ACHN (cell line): ENCODE data around the gene HTR3C.
A peak's percentile ranks its signal among the peaks of the same experiment; 100 is the strongest.
"Not testable (repeated sequence)": the region's sequence is repeated elsewhere in the genome, so short reads cannot be mapped to it uniquely, and the experiment has no call there.

ENCODE experiments used
- DNase-seq: peaks from one replicate; pipeline ENCODE4 v3.0.0-alpha.2; 2015
- in situ Hi-C: cut with HindIII; loops from 2 replicates; pipeline ENCODE4 v1.10.0; 2017; ENCODE audit warnings: low sequenced_read_pairs, low pct_ligation_motif_present, low pct_unique_long_range_greater_than_20kb

HTR3C gene

DNA sequence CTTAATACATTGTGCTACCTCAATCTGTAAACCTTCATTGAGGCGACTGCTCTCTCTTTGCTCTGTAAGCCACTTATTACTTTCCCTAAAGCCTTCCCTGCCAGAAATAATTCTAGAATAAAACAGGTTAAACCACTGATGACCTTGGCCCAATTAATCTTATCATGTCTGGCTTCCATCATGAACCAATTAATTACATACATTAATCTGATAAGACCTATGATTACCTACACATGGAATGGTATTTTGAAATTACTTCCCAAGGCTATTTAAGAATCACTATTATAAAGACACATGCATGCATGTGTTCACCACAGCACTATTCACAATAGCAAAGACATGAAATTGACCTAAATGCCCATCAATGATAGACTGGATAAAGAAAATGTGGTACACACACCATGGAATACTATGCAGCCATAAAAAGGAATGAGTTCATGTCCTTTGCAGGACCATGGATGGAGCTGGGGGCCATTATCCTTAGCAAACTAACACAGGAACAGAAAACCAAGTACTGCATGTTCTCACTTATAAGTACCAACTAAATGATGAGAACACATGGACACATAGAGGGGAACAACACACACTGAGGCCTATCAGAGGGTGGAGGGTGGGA, 24.5 kb upstream of the HTR3C start:
- DNase-seq, in situ Hi-C loops: not testable (repeated sequence)

DNA sequence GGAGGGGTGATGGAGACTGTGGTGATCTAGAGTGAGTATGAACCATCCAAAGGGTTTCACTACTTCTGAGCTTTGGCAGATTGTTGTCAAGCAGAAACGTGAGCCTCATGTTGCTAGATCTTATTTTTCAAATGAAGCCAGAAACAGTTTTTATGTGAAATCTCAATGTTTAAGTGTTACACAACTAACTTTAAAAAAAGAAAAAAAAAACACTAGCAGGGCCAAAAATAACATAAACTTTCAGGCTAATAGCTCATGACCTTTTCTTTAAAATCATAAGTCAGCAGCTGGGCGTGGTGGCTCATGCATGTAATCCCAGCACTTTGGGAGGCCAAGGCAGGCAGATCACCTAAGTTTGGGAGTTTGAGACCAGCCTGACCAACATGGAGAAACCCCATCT, 23.4 kb upstream of the HTR3C start:
- in situ Hi-C loops: no loop called here
- no peak for DNase-seq

- DNase-seq: no peak
- in situ Hi-C loops: no loop called here
These were observed 22.3 kb upstream of the HTR3C start for GRCh38 chr3:184030536-184030935.

DNA sequence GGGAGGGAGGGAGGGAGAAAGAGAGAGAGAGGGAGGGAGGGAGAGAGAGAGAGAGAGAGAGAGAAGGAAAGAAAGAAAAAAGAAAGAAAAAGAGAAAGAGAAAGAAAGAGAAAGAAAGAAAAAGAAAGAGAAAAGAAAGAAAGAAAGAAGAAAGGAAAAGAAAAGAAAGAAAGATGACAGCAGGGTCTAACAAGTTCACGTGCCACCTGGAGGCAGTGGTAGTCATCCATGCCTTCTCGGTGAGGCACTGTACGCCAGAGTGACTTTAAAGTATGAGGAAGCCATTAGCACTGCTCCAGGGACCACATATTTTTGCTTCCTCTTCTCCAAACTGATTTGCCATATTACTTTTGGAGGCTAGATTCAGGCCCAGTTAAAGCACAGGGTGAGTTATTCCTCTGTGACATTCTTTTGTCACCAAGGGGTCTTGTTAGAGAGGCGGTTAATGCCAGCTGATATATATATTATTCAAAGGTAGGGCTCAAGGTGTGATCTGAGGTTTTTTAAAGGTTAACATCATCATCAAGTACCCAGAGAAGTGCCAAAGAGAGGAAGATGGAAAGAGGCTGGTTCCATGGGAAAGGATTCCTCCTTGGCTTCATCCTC, 21.6 kb upstream of the HTR3C start, which contains the start of gene HTR3D:
TSS of gene HTR3D (plus strand) at position 556 of the 606 bp plus-strand sequence. CDS start at position 556, 0 bp downstream.
- in situ Hi-C loops: no loop called here
- DNase-seq: peak; percentile 81

GRCh38 chr3:184037816-184038215, 15.0 kb upstream of the HTR3C start:
- in situ Hi-C loops: no loop called here

GRCh38 chr3:184038307-184038706, 14.5 kb upstream of the HTR3C start:
- in situ Hi-C loops, DNase-seq: not testable (repeated sequence)

More at GRCh38 chr3:184037816-184038215, 15.0 kb upstream of the HTR3C start:
- no peak for DNase-seq

DNA sequence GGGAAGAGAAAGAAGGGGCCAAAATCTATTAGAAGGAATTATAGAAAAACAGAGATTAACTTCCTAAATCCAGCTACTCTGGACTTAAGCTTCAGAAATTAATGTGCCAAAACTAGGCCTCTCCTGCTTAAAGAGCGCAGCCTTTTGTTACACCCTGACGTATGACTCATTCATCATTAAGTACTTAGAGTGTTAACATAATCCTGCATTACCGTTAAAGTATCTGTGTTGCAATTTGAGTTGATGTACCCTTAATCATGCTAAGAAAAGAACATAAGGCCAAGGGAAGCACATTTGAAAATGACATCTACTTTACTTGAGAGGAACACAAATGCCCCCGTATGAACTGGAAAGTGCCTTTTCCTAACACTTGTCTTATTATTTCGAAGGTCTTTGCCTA, 13.4 kb upstream of the HTR3C start:
- no peak for DNase-seq
- in situ Hi-C loops: no loop called here

DNA sequence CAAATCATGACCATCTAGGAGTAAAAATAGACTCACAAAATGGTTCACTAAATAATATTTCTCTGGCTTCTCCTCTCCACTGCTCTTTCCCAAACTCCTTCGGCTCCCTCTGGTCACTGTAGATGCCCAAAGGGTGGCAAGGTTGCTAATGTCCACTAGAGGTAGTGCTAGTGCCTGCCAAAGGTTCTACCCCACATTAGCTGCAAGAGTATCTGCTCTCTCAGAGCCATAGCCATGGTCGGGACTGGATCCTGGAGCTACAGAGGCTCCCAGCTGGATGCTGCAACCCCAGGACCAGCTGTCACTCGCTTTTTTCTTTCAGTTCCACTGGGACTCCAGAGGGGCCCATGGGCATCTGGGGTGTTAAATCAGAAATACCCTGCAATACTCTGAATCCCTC, 12.8 kb upstream of the HTR3C start:
- in situ Hi-C loops: no loop called here
- peak; percentile 41 for DNase-seq

DNA sequence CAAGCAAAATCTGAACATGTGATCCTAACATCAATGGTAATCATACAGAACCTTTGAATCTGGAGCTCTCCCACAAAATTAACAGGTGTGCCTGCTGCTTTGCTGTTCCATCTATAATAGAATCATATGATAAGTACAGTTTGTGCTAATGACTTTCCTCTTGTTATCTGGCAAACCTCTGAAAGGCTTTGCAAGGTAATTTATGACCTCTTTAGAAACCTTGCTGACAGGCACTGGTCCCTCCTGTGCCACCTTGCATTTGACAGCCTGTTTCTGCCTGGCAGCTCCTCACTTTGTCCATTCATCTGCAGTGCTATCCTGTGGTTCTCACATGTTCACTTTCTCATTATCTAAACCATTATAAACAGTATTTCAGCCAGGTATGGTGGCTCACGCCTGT, 10.2 kb upstream of the HTR3C start:
- DNase-seq: no peak

GRCh38 chr3:184045995-184046394, 6.9 kb upstream of the HTR3C start:
- DNase-seq: no peak
- in situ Hi-C loops: no loop called here

More for the DNA sequence above, 10.2 kb upstream of the HTR3C start:
- in situ Hi-C loops: no loop called here

DNA sequence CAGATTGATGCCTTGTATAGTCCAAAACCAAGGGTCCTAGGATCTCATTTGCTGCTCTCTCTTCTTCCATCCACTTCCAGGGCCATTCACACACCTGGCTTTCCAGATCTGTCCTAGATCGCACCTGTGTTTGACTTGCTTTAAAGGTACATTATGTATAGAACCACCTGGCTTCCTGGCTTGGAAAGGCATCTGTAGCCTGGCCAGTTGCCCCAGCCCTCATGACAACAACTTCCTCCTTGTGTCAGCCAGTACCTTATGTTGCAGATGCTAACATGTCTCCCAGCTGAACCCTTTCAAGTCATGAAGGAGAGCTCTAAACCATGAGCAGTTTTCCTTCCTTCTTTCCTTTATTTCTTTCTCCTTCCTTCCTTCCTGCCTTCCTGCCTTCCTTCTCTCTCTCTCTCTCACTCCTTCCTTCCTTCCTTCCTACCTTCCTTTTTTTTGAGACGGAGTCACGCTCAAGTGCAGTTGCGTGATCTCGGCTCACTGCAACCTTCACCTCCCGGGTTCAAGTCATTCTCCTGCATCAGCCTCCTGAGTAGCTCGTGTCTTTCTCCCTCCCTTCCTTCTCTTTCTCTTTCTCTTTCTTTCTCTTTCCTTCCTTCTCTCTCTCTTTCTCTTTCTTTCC, 2.5 kb upstream of the HTR3C start:
- no peak for DNase-seq
- in situ Hi-C loops: no loop called here

DNA sequence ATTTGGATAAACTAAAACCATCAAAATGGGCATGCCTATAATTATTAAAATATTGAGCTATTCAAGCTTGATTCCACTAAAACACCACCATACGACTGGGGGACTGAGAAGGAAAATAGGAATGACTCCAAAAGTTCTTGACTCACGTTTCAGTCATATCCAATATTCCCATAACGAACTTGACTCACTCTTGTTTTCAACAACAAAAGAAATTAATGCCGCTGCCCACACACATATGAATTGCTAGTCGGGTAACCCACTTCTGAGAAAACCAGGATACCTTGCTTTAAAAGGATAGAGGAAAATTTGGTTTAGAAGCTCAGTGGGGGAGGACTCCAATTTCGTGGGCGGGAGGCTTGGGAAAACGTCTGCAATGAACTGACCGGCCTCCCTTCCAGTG, 5.2 kb downstream of the HTR3C start:
- in situ Hi-C loops: no loop called here
- no peak for DNase-seq

DNA sequence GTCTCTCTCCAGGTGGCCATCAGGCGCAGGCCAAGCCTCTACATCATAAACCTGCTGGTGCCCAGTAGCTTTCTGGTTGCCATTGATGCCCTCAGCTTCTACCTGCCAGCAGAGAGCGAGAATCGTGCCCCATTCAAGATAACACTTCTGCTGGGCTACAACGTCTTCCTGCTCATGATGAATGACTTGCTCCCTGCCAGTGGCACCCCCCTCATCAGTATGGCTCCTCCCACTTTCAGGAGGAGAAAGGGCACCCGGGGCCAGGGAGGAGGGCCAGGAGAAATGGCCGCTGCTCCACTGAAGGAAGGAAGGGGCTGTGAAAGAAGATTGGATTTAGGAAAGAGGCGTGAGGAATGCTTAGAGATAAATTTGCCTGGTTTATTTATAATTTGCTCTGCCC, 6.6 kb downstream of the HTR3C start:
- in situ Hi-C loops: no loop called here
- no peak for DNase-seq

DNA sequence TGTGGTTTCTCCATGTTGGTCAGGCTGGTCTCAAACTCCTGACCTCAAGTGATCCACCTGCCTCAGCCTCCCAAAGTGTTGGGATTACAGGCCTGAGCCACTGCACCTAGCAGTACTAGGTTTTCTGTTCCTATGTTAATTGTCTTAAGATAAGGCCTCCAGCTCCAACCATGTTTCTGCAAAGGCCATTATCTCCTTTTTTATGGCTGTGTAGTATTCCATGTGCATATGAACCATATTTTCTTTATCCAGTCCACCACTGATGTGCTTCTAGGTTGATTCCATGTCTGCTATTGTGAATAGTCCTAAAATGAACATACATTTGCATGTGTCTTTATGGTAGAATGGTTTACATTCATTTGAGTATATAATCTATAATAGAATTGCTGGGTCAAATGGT, 9.8 kb downstream of the HTR3C start:
- in situ Hi-C loops: no loop called here
- no peak for DNase-seq

GRCh38 chr3:184066211-184066610, 13.4 kb downstream of the HTR3C start:
- no peak for DNase-seq
- in situ Hi-C loops: no loop called here

GRCh38 chr3:184067573-184068055, 14.8 kb downstream of the HTR3C start:
- in situ Hi-C loops: no loop called here
- DNase-seq: no peak

DNA sequence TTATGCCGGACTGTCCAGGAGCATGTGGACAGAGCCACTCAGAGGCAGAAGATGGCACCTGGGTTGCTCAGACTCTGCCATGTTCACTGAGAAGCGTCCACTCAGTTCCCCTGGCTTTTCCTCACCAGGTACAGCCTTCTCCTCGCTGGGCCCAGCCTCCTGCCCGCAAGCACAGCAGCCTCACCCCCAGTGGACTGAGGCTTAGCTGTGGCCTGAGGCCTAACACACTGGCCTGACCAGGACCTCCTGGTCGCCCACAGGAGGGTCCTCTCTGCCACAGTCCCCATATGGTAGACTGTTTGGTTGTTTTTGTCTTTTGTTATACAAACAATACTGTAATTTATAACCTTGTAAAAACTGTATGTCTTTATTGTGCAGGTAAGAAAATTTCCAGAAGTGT, 15.5 kb downstream of the HTR3C start:
- in situ Hi-C loops: no loop called here
- DNase-seq: no peak

DNA sequence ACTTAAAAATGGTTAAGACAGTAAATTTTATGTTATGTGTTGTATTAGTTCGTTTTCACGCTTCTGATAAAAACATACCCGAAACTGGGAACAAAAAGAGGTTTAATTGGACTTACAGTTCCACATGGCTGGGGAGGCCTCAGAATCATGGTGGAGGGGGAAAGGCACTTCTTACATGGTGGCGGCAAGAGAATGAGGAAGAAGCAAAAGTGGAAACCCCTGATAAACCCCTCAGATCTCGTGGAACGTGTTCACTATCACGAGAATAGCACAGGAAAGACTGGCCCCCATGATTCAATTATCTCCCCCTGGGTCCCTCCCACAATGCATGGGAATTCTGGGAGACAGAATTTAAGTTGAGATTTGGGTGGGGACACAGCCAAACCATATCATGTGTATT, 18.3 kb downstream of the HTR3C start:
- in situ Hi-C loops, DNase-seq: not testable (repeated sequence)

GRCh38 chr3:184073621-184074020, 20.8 kb downstream of the HTR3C start:
- DNase-seq: no peak
- in situ Hi-C loops: no loop called here

- in situ Hi-C loops: no loop called here
- no peak for DNase-seq
These were observed 23.1 kb downstream of the HTR3C start for GRCh38 chr3:184075901-184076300.
